Umbilical cord (tissue), 2 donors: ENCODE data around the gene M1AP. TPM values are rescaled to one million over a fixed set of nuclear protein-coding genes. Genes with fewer than 3 reads are reported as not detected.

Experiments used
- DNase-seq: peaks from one replicate; pipeline ENCODE4 v3.0.0-alpha.2; 2015; ENCODE audit warnings: low spot score
- total RNA-seq: library from RNA; depleted of rRNA; stranded (reverse); fragments of >200 nt; gene quantifications from one replicate; pipeline ENCODE4 v1.2.3, GENCODE V29; 2014; ENCODE audit warnings: low replicate concordance; ENCODE audit not compliant: insufficient read depth

The M1AP gene
- total RNA-seq, 1 donor from 2014 or later: 1.9 TPM

DNA sequence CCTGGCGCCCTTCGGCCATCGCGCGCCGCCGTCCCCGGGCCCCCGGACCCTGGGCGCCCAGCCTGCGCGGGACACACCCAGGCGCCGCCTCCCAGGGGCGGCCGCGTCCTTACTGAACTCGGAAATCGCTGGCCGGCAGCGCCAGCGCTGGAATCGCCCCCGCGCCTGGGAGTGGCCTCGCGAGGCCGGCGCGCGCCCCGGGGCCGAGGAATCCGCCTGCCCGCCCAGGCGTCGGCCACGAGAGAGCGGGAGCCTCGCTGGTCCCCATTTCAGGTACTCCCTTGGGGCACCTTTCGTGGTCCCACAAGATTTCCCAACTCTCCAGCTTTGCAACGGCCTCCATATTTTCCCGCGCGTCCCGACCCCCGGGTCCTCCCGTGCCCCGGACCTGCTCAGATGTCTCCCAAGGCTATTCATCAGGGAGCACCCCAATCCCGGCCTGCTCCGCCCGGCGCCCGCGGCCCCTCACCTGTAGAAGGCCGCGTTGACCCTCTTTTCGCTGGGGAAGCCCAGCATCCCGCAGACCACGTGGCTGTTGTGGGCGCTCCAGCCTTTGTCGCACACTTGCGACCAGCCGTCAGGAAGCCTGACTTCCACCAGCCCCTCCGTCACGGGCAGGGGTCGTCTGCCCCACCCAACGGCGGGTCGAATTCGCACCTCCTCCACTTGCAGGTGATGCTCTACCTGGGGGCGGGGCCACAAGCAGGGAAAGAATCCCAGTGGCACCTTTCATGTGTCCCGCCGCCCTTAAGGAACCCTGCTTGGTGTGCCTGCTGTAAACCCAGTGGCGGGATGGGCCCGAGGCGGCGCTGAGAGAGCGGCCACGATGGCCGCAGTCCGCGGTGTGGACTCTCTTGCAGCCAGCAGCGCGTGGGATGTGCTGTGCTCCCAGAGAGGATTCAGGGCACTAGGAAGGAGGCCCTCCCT lies 99.0 kb downstream of the M1AP start:
- DNase-seq: peak; percentile 75

- no peak for DNase-seq
Measured at GRCh38 chr2:74548285-74548899, 99.7 kb downstream of the M1AP start.

- DNase-seq: no peak
Measured at GRCh38 chr2:74546004-74546403, 102.1 kb downstream of the M1AP start.

DNA sequence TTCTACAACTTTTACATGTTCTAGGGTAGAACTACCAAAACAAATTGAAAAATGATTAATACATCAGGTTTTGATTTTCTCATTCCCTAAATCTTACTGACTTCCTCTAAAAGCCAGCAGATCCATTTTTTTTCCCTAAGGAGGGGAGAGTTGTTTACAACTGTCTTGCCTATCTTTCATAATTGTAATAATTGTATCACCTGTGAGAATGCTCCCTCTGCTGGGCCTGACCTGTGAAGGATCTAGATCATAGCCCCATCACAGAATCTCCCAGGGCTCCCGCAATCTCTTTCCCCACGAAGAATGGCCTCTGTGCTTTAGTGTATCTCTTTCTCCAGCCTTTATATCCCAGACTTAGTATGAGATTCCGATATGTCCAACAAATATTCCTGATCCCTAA lies 103.5 kb downstream of the M1AP start:
- DNase-seq: no peak

GRCh38 chr2:74542978-74543377 lies 105.2 kb downstream of the M1AP start:
- no peak for DNase-seq

DNA sequence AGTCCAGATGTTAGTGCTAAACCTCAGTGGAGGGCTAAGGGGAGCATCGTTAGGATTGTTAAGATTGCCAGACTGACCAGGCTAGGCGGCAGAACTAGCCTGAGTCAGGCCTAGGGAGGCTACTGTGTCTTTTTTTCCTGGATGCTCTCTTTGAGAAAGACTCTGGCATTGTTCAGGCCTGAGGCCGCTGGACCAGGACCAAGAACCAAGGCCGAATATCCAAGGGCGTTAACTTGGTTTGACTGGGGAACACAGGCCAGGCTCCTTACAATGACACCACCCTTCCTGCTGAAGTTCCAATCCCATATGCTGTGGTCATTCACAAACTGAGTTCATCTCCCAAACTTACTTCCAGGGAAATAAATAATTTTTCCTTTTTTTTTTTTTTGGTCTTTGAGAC lies 107.8 kb downstream of the M1AP start:
- no peak for DNase-seq

- no peak for DNase-seq
Measured at GRCh38 chr2:74538881-74539339, 109.2 kb downstream of the M1AP start.

DNA sequence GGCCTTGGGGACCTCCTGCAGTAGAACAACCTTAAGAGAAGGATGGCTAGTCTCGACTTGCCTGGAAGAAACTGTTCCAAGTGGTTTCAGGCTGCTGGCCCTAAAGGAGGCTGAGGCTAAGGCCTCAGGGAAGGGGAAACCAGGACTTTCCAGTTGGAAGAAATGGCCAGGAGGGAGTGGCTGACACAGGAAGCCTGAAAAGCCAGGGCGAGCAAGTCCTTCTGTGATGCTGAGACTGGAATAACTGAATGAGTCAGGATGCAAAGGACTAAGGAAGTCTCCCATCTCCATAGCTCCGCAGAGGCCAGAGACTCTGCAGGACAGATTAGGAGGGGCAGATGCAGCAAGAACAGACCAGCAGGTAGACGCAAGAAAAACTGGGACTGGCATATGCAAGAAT lies 111.0 kb downstream of the M1AP start:
- DNase-seq: no peak

DNA sequence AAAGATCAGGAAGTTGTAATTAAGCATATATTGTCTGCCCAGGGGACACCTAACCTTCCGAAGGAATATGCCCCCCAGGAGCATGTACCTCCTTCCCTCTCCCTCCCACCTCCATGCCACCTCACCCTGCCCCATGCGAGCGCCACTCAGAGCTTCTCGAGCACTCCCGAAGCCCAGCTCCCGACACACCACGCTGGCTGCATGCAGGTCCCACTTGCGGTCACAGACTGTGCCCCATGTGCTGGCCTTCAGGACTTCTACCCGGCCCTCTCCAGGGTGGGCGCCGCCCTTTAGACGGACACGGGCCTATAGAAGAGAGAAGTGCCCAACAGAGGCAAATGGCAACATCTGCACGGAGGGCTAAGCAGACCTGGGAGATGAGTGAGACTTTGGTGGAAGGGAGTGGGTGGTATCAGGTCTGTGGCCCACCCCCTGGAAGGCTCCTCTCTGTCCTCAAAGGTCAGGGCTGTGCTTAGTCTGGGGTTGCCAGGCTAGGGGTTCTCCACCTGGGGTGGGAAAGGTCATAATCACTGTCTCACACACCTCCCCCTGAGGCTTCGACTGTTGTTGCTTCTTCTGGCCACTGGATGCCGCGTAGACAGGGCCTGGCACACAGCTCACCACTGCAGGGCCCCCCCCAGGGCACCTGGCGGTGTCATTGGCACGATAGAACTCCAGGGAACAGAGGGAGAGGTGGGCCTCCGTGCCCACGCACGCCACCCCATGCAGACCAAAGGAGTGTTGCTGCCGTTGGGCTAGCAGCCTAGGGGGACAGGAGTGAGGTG lies 111.8 kb downstream of the M1AP start:
- DNase-seq: no peak

DNA sequence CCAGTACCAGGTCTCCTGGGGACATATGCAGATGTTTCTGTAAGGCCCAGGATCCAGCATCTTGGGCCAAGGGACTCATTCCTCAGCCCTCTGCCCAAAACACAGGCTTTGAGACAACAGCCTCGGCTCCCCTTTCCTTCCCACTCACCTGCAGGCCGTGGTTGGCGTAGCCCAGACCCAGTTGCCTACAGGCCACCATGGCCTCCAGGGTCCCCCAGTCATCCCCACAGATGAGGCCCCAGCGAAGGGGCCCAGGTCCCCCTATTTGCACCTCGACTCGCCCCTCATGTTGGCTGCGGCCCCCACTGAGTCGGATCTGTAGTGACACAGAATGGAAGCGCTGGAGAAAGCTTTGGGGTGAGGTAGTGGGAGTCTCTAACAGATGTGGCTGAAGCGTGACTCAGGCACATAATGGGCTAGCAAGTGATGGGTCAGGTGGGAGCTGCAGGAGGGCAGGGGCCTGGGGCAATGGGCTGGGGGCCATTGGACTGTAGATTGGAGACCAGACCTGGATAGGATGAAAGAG lies 112.6 kb downstream of the M1AP start:
- no peak for DNase-seq

GRCh38 chr2:74534411-74534810 lies 113.7 kb downstream of the M1AP start:
- DNase-seq: no peak

- no peak for DNase-seq
Measured at GRCh38 chr2:74533464-74533863, 114.7 kb downstream of the M1AP start.

DNA sequence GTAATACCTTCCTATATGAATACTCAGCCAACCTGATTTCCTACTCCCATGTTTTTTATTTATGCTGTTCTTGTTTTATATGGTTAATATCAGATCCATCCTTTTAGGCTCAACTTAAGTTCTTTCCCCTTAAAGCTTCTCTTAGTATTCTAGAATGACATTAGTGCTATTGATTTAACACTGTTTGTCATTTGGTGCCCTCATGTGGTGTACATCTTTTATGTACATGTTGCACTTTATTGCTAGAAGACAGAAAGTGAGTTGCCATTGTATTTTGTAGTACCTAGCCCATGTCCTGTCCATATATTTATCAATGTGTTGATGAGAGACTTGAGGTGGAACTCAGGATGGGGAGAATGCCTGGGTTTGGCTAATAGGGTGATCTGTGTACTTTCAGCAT lies 115.9 kb downstream of the M1AP start:
- DNase-seq: peak; percentile 47

DNA sequence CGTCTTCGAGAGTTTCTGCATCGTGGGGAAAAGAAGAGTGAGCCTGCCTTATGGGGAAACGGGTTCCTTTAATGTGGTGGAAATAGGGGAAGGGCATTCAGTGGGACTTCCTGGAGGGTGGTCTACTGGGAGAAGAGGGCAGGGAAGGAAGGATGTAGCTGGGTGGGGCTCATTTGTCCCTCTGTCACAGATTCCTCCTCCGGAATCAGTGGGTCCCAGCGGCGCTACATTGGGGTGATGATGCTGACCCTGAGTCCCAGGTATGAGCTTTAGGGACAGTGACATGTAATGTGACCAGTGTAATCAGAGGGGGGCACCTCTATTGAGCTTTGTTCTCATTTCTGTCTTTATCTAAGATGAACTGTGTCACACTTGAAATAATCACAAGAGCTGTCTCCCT lies 116.5 kb downstream of the M1AP start:
- DNase-seq: no peak

DNA sequence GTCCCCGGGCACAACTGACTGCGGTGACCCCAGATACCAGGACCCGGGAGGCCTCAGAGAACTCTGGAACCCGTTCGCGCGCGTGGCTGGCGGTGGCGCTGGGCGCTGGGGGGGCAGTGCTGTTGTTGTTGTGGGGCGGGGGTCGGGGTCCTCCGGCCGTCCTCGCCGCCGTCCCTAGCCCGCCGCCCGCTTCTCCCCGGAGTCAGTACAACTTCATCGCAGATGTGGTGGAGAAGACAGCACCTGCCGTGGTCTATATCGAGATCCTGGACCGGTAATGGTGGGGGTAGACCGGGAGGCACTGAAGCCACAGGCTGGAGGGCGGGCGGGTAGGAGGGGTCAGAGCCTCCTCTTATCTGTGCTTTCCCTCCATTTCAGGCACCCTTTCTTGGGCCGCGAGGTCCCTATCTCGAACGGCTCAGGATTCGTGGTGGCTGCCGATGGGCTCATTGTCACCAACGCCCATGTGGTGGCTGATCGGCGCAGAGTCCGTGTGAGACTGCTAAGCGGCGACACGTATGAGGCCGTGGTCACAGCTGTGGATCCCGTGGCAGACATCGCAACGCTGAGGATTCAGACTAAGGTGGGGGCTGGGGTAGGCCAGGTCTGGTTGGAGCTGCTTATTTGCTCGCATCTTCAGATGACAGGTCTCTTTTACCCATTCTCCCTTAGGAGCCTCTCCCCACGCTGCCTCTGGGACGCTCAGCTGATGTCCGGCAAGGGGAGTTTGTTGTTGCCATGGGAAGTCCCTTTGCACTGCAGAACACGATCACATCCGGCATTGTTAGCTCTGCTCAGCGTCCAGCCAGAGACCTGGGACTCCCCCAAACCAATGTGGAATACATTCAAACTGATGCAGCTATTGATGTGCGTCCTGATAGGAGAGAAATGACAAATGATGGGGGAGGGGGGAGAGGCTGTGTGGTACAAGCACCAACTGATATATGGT lies 117.6 kb downstream of the M1AP start:
- peak; percentile 49 for DNase-seq

DNA sequence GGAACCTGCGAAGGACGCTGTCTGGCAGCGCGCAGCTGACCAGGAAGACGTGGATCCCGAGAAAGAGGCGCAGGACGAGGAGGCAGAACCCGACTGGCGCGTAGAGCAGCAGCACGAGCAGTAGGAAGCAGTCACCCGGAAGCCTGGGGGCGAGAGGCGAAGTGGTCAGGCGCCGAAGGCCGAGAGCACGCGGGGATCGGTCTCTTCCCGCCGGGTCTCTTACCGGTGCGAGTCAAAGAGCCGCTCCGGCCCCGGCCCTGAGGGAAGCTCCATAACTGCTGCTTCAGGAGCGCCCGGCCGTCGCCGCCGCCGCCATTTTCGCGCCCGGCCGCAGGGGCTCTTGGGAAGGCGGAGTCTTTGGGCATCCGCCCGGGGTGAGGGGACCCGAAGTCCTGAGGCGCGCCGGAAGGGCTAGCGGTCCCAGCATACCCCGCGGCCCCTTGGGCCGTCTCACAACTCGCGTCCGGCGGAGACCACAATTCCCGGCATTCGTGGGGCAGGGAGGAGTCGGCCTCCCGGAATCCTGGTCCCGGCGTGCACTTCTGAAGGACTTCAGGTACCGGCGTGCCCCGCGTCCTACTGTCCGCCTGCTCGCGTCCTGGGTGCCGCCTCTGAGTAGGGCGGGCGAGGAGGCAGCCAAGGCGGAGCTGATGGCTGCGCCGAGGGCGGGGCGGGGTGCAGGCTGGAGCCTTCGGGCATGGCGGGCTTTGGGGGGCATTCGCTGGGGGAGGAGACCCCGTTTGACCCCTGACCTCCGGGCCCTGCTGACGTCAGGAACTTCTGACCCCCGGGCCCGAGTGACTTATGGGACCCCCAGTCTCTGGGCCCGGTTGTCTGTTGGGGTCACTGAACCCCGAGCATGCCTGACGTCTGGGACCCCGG lies 118.5 kb downstream of the M1AP start, which contains the start of the genes AUP1 and HTRA2:
Gene AUP1, minus strand, starts transcription at position 350 of the 882 bp plus-strand sequence. Its CDS starts 77 bp downstream, at position 273.
Gene HTRA2, plus strand, starts transcription at position 577 of the 882 bp plus-strand sequence. Its CDS starts 74 bp downstream, at position 651.
- peak; percentile 100 for DNase-seq

DNA sequence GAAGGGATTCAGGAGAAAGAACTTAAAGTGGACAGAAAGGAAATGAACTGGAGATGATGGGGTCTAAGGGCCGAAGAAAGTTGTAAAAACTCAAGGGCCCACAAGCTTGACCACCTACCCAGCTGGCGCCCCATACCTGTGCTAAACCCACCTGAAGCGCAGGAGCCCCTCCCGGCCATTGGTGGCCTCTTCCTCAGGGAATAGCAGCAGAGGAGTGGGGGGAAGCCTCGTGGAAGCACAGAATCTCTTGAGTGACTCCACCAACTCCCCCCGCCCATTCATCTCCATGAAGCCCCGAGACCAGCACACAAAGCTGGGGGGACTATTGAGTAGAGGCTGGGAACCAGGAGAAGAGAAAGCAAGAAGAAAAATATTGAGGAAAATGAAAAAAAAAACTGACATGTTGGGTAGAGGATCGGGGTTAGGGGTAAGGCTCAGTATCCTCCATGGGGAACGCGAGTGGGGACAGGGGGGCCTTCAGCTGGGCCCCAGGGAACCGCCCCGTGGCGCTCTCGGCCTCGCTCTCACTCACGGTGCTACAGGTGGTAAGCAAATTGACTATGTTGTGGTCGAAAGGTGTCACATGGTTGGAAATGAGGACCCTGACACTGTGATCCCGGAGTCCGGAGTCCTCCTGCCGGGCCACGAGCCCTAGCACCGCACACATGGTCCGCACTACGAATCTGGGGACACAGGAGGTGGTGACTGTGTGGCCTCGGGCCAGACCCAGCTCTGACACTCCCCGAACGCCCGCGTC lies 119.4 kb downstream of the M1AP start:
- no peak for DNase-seq

DNA sequence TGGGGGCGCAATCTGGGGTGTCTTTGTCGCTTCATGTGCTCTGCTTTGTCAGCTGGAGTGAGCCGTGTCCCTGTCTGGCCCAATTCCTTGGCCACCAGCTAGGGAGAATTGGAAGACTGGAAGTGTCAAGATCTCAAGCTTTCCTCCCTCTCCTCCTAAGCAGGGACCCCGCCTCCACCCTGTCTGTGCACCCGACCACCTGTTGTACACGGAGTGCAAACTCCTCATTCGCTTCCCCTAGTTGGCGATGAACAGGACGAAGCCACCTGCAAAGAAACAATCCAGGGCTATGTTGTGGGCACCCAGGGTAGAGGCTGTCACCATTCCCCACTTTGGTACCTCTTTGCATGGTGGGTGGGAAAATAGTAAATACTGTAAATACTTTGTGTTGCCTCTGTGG lies 120.4 kb downstream of the M1AP start:
- DNase-seq: no peak
